SK-N-SH (cell line): ENCODE measurements around the gene GAS7. TPM values are rescaled to one million over a fixed set of nuclear protein-coding genes. Genes with fewer than 3 reads are reported as not detected.

Experiments
- CTCF ChIA-PET: fragments of 300-600, 350-600 bp; formaldehyde crosslinking; extraction: SDS; loops from one replicate; lab custom pipeline; 2021; lab: Yijun Ruan, JAX
- POLR2A ChIA-PET: fragments of 350-600 bp; sonication (Branson Sonifier 250); formaldehyde crosslinking; extraction: SDS; loops from one replicate; lab custom pipeline; 2020; ENCODE audit warnings: antibody characterized with exemption, inconsistent platforms; lab: Yijun Ruan, JAX
- DNase-seq: peaks from one replicate; pipeline ENCODE4 v3.0.0; 2012
- H2AFZ ChIP-seq: fragments of 200-600 bp; sonication (generic); 2 replicates; pipeline ENCODE4 v1.8.1; 2016; ENCODE audit warnings: antibody characterized with exemption, mild to moderate bottlenecking, low read depth
- H3F3A ChIP-seq: fragments of 200-600 bp; sonication (generic); replicated peaks from 2 replicates; pipeline ENCODE3; 2016; ENCODE audit warnings: antibody characterized with exemption, mild to moderate bottlenecking; ENCODE audit not compliant: insufficient read depth
- H3K27ac ChIP-seq, 2 experiments: fragments of 200-500 bp in 1 of 2; fragments of 200-600 bp in 1 of 2; sonication (Bioruptor generic) in 1 of 2; sonication (generic), shearing (Covaris generic) in 1 of 2; 2 replicates each; pipeline versions ENCODE4 v1.5.1 to v1.6.1; 2014 to 2016; ENCODE audit warnings: low read depth in 2 of 2, inconsistent platforms in 1 of 2, low read length in 1 of 2, mild to moderate bottlenecking in 1 of 2, mixed read lengths in 1 of 2
- H3K27me3 ChIP-seq: fragments of 200-600 bp; sonication (generic), shearing (Covaris generic); 2 replicates; pipeline ENCODE4 v1.6.1; 2016; ENCODE audit warnings: mixed run types; ENCODE audit not compliant: insufficient read depth
- H3K36me3 ChIP-seq, 2 experiments: fragments of 200-500 bp in 1 of 2; fragments of 200-600 bp in 1 of 2; sonication (Bioruptor generic) in 1 of 2; sonication (generic) in 1 of 2; replicated peaks in 1 of 2; 2 replicates each; pipeline versions ENCODE3 to v1.5.1; 2014 to 2016; ENCODE audit warnings: low read length in 1 of 2, mild to moderate bottlenecking in 1 of 2; ENCODE audit not compliant: insufficient read depth in 2 of 2, control insufficient read depth in 1 of 2
- H3K4me1 ChIP-seq, 2 experiments: fragments of 200-500 bp in 1 of 2; fragments of 200-600 bp in 1 of 2; sonication (Bioruptor generic) in 1 of 2; sonication (generic), shearing (Covaris generic) in 1 of 2; 2 replicates each; pipeline versions ENCODE4 v1.5.1 to v1.6.1; 2014 to 2016; ENCODE audit warnings: low read depth in 1 of 2, low read length in 1 of 2, mixed run types in 1 of 2; ENCODE audit not compliant: insufficient read depth in 2 of 2, control insufficient read depth in 1 of 2
- H3K4me2 ChIP-seq: fragments of 200-600 bp; sonication (generic), shearing (Covaris generic); 2 replicates; pipeline ENCODE4 v1.6.1; 2017; ENCODE audit warnings: mixed run types
- H3K4me3 ChIP-seq, 2 experiments: fragments of 200-500 bp in 1 of 2; fragments of 200-600 bp in 1 of 2; sonication (Bioruptor generic) in 1 of 2; sonication (generic), shearing (Covaris generic) in 1 of 2; 2 replicates each; pipeline versions ENCODE4 v1.5.1 to v1.8.1; 2014 to 2016; ENCODE audit warnings: low read depth in 2 of 2, inconsistent platforms in 1 of 2, low read length in 1 of 2, mild to moderate bottlenecking in 1 of 2, mixed read lengths in 1 of 2, moderate library complexity in 1 of 2
- H3K79me2 ChIP-seq: fragments of 200-600 bp; sonication (generic); 2 replicates; pipeline ENCODE4 v1.8.1; 2017; ENCODE audit warnings: mild to moderate bottlenecking; ENCODE audit not compliant: insufficient read depth
- H3K9ac ChIP-seq: fragments of 200-600 bp; sonication (generic); 2 replicates; pipeline ENCODE4 v1.6.1; 2017; ENCODE audit warnings: mixed run types
- H3K9me2 ChIP-seq: fragments of 200-600 bp; sonication (generic); 2 replicates; pipeline ENCODE4 v1.6.1; 2017; ENCODE audit warnings: mixed run types
- H3K9me3 ChIP-seq: fragments of 200-600 bp; sonication (generic); 2 replicates; pipeline ENCODE4 v1.6.1; 2017; ENCODE audit warnings: mixed run types, mild to moderate bottlenecking, moderate library complexity
- H4K20me1 ChIP-seq: fragments of 200-600 bp; sonication (generic); 2 replicates; pipeline ENCODE4 v1.6.1; 2017; ENCODE audit warnings: mild to moderate bottlenecking, mixed run types; ENCODE audit not compliant: insufficient read depth
- ELF1 ChIP-seq: IDR thresholded peaks from 2 replicates; pipeline ENCODE4 v1.4.0; 2012
- GABPA ChIP-seq: IDR thresholded peaks from 2 replicates; pipeline ENCODE4 v1.4.0; 2012; ENCODE audit warnings: low read depth, mild to moderate bottlenecking
- JUND ChIP-seq: IDR thresholded peaks from 2 replicates; pipeline ENCODE4 v1.4.0; 2012
- POLR2AphosphoS5 ChIP-seq: IDR thresholded peaks from 2 replicates; pipeline ENCODE4 v1.6.1; 2012; ENCODE audit warnings: low read depth, low read length
- RAD21 ChIP-seq: IDR thresholded peaks from 2 replicates; pipeline ENCODE4 v1.6.1; 2012; ENCODE audit warnings: mild to moderate bottlenecking, low read length
- RXRA ChIP-seq: IDR thresholded peaks from 2 replicates; pipeline ENCODE4 v1.4.0; 2012; ENCODE audit warnings: low read depth, mild to moderate bottlenecking, borderline replicate concordance
- TAF1 ChIP-seq: IDR thresholded peaks from 2 replicates; pipeline ENCODE4 v1.6.1; 2012; ENCODE audit warnings: low read depth, mild to moderate bottlenecking, low read length, moderate library complexity, borderline replicate concordance
- TCF12 ChIP-seq: IDR thresholded peaks from 2 replicates; pipeline ENCODE4 v1.4.0; 2012
- WGBS: methylation state at CpG from one replicate; pipeline ENCODE4 v1.1.6; 2017; ENCODE audit warnings: low lambda C conversion rate; 5-methylcytosine and 5-hydroxymethylcytosine counted together
- polyA plus RNA-seq, 3 experiments: library from polyadenylated mRNA; depleted of rRNA; stranded (reverse); fragments of >200 nt; gene quantifications; 2 replicates each; pipeline ENCODE4 v1.2.3, GENCODE V29; 2012
- TF ChIP-seq, protein P1 (sequence below): IDR thresholded peaks from 2 replicates; pipeline ENCODE4; 2012
- TF ChIP-seq, protein P2 (sequence below): fragments of 150-350 bp; IDR thresholded peaks from 2 replicates; pipeline ENCODE4 v1.6.1; 2017; ENCODE audit warnings: antibody characterized with exemption, low read length, low read depth, borderline replicate concordance

GAS7 gene
- polyA plus RNA-seq, 1 of the 3 experiments (the other 2 are of a cell fraction) = 0.12 TPM

DNA sequence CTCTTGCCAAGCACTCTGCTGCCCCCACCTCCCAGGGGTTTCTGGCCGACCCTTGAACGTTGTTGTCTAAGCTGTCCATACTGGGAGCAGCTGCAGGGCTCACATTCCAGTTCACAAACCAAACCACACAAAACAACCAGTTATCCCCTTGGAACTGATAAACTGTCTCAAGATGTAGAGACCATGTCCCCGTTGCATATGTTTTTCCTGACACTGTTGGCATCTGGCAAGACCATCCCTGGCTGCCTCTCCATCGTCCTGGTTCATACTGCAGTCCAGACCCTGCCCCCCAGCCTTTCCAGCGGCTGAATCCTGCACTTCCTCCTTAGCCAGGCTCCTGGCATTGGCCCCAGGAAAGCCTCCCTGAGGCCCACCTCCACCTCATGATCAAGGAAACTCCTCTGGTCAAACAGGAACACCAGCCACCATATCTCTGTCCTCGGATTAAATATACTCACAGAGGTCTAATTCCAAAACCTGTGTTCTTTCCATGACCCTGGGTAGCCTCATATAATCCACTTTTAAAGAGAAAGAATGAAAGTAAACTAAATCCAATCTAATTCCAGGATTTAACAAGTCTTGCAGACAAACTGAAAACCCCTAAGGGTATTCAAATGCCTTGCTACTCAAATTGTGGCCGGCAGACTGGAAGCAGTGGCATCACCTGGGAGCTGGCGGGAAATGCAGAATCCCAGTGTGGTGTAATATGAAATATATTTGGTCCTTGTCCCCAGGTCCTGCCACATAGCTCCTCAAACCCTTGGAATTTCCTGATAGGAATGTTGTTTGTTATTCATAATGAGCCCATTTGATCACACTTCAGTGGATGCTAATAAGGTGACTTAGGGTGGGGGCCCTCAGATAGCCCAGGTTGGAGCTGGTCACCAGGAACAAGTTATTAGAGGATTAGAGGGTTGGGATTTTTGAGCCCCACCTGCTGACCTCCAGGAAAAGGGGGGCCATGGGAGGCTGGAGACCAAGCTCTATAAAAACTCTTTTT lies 14.2 kb downstream of the GAS7 start:
- no peaks in the 10 kb centered on the region for H4K20me1 ChIP-seq
- no peaks in the 10 kb centered on the region for H3K36me3 ChIP-seq
- no peaks in the 10 kb centered on the region for H3K9me2 ChIP-seq
- no peak overlapping the region for H3K27ac ChIP-seq
- POLR2A ChIA-PET = no interaction called here
- H2AFZ ChIP-seq = no peak overlapping the region
- no peak overlapping the region for H3K9ac ChIP-seq
- no peaks in the 10 kb centered on the region for H3K9me3 ChIP-seq
- peaks cover 38% of the 10 kb centered on the region; the same call in 1 of the 2 replicates for H3K27me3 ChIP-seq
- H3F3A ChIP-seq = no peaks in the 10 kb centered on the region
- CTCF ChIA-PET = interaction anchor here (0.6 kb wide), 1 partner anchor 218 kb away, joined by 3 read pairs; no protein-coding TSS in a partner anchor
- H3K4me3 ChIP-seq = no peak overlapping the region
- WGBS = 18% methylated on average over 7 of the region's 8 CpGs
- no peak for DNase-seq
- H3K79me2 ChIP-seq = no peaks in the 10 kb centered on the region
- no peaks in the 10 kb centered on the region for H3K4me1 ChIP-seq
- TF ChIP-seq GABPA = no peak
- TF ChIP-seq RXRA = no peak
- TF ChIP-seq ELF1 = no peak
- TF ChIP-seq POLR2AphosphoS5 = no peak
- no peak overlapping the region for H3K4me2 ChIP-seq

DNA sequence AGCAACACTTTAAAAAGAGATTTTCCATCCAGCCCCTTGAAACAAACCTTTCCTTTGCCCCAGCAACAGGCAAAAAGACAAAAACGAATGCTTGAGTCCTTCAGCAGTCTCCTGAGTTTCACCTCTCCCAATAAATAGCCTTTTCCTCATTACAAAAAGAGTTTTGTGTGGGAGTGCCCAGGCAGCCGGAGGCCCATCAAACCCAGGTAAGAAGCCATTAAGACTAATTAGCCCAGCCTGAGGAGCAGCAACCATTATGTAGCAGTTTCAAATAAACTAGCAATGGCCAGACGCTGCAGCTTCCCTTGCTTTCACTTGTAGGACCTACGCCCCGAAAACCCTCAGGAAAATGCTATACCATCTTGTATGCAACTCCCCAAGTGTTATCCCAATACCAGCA lies 15.6 kb downstream of the GAS7 start:
- 29% methylated on average over 5 of the region's 5 CpGs for WGBS
- CTCF ChIA-PET = no interaction called here

More for the DNA sequence above, 15.6 kb downstream of the GAS7 start:
- H3K9me3 ChIP-seq = no peaks in the 10 kb centered on the region
- POLR2A ChIA-PET = no interaction called here
- no peak overlapping the region for H3K4me3 ChIP-seq
- H2AFZ ChIP-seq = no peak overlapping the region
- TF ChIP-seq, protein P1, sequence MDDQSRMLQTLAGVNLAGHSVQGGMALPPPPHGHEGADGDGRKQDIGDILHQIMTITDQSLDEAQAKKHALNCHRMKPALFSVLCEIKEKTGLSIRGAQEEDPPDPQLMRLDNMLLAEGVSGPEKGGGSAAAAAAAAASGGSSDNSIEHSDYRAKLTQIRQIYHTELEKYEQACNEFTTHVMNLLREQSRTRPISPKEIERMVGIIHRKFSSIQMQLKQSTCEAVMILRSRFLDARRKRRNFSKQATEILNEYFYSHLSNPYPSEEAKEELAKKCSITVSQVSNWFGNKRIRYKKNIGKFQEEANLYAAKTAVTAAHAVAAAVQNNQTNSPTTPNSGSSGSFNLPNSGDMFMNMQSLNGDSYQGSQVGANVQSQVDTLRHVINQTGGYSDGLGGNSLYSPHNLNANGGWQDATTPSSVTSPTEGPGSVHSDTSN = no peak
- no peak for TF ChIP-seq ELF1
- TF ChIP-seq, protein P2, sequence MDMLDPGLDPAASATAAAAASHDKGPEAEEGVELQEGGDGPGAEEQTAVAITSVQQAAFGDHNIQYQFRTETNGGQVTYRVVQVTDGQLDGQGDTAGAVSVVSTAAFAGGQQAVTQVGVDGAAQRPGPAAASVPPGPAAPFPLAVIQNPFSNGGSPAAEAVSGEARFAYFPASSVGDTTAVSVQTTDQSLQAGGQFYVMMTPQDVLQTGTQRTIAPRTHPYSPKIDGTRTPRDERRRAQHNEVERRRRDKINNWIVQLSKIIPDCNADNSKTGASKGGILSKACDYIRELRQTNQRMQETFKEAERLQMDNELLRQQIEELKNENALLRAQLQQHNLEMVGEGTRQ = no peak
- no peak for TF ChIP-seq TCF12
- no peak for TF ChIP-seq TAF1
- TF ChIP-seq RAD21 = no peak
- no peak for TF ChIP-seq JUND
- TF ChIP-seq, all 33 proteins: peak for 0
- Histone ChIP-seq H3K27ac (no peak overlapping the region), H3F3A (no peaks in the 10 kb centered on the region), H3K79me2 (no peaks in the 10 kb centered on the region), H3K27me3 (peaks cover 23% of the 10 kb centered on the region; the same call in 1 of the 2 replicates), H3K36me3 (no peaks in the 10 kb centered on the region), H3K4me1 (no peaks in the 10 kb centered on the region), H3K9ac (no peak overlapping the region), H3K4me2 (no peak overlapping the region), H4K20me1 (no peaks in the 10 kb centered on the region), H3K9me2 (no peaks in the 10 kb centered on the region)
- no peak for DNase-seq
